GM19023 (cell line): Measurements from ENCODE around the gene UTS2R.
"Not testable (repeated sequence)": the region's sequence is repeated elsewhere in the genome, so short reads cannot be mapped to it uniquely, and the experiment has no call there.

Experiments used
- ATAC-seq: cut with Tn5 transposase; IDR thresholded peaks from one replicate; pipeline ENCODE4 v1.9.1; 2021; ENCODE audit warnings: mild to moderate bottlenecking, moderate library complexity; ENCODE audit not compliant: unreplicated experiment

Gene UTS2R

DNA sequence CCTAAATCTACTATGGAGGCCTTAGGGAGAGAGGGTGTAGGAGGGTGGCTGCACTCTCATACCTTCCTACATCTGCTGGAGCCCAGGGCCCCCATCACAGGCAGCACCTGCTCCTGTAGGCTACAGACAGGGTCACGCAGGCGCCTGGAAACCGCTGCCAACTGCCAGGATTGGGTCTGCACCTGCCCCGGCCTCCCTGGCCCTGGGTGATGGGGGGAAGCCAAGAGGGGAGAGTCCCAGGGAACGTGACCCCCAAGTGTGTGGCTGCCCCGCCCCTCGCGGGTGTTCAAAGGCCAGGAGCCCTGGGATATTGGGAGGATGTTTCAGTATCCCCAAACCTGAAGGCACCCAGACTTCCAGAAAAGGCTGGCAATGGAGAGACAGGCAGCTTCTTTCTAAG is 18.1 kb upstream of the UTS2R start:
- no peak for ATAC-seq

- no peak for ATAC-seq
Observed at GRCh38 chr17:82354804-82355308, 16.7 kb upstream of the UTS2R start.

GRCh38 chr17:82355770-82356427 is 15.7 kb upstream of the UTS2R start:
- ATAC-seq, result no peak

- ATAC-seq, result no peak
Observed at GRCh38 chr17:82356845-82357355, 14.7 kb upstream of the UTS2R start.

GRCh38 chr17:82357394-82357793 is 14.2 kb upstream of the UTS2R start:
- no peak for ATAC-seq

DNA sequence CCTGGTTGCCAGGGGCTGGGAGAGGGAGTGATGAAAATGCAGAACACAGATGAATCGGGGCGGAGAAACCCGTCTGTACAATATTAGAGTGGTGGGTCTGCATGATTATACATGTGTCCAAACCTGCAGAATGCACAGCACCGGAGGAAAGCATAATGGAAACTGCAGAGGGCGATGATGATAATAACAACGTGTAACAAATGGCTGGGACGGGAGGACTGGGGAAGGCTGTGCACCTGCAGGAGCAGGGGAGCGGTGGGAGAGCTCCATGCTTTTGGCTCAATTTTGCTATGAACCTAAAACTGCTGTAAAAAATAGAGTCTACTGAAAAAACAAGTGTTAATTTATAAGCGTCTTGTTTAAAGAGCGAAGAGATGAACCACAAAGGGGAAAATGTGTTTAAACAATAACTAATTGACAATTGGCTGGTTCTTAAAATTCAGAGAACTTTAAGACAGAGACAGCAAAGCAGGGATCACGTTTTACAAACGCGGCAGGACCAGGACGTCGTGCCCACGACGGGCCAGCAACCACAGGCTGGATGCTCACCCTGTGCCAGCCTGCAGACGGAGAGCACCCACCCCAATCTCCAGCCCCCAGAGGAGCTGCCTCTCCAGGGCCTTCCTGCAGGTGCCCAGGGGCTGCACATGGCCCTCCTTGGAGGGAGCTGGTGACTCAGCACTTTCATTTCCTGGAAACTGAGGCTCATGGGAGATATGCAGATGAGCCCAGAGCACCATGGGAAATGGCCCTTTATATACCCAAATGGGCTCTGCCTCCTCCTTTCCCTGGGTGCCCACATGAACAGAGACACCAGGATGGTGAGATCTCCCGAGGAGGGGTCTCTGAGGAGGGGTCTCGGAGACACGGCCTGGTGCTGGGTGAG is 12.9 kb upstream of the UTS2R start, which contains the start of gene TEX19:
TSS of gene TEX19 (plus strand) at position 783 of the 886 bp plus-strand sequence. CDS start 2,904 bp downstream, outside the sequence.
- no peak for ATAC-seq

DNA sequence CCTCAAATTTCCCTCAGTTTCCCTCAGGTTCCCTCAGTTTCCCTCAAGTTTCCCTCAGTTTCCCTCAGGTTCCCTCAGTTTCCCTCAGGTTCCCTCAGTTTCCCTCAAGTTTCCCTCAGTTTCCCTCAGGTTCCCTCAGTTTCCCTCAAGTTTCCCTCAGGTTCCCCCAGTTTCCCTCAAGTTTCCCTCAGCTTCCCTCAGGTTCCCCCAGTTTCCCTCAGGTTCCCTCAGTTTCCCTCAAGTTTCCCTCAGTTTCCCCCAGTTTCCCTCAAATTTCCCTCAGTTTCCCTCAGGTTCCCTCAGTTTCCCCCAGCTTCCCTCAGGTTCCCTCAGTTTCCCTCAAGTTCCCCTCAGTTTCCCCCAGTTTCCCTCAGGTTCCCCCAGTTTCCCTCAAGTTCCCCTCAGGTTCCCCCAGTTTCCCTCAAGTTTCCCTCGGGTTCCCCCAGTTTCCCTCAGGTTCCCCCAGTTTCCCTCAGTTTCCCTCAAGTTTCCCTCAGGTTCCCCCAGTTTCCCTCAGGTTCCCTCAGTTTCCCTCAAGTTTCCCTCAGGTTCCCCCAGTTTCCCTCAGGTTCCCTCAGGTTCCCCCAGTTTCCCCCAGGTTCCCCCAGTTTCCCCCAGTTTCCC is 12.0 kb upstream of the UTS2R start:
- not testable (repeated sequence) for ATAC-seq

- ATAC-seq, result no peak
Observed at GRCh38 chr17:82361885-82362633, 9.5 kb upstream of the UTS2R start.

GRCh38 chr17:82365606-82366295 is 5.8 kb upstream of the UTS2R start:
- no peak for ATAC-seq

DNA sequence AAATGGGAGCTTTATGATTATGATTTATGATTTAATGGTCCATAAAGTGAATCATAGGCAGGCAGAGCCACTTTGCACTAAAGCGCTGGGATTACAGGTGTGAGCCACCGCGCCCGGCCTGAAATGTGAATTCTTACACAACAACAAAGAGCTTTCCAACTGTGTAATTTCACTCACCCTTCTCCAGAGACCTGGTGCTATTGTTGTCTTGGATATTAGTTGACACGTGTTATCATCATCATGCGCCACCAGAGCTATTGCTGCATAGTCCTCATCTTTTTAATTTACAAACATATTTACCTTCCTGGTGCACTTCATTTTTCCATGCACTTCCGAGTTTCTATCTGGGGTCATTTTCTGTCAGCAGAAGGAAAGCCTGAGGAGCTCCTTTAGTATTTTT is 4.8 kb upstream of the UTS2R start:
- ATAC-seq, result no peak

GRCh38 chr17:82367724-82368524 is 3.6 kb upstream of the UTS2R start:
- ATAC-seq, result no peak

DNA sequence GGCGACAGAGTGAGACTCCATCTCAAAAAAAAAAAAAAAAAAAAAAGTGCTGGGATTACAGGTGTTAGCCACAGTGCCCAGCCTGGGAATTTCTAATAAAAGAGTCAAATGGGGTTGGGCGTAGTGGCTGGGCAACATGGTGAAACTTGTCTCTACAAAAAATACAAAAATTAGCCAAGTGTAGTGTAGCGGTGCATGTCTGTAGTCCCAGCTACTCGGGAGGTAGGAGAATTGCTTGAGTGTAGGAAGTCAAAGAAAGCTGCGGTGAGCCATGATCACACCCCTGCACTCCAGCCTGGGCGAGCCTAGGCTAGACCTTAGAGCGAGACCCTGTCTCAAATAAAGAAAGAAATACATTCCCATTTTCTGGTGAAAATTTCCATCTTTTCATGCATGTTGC is 2.4 kb upstream of the UTS2R start:
- no peak for ATAC-seq

GRCh38 chr17:82370471-82371332 is 863 bp upstream of the UTS2R start:
- no peak for ATAC-seq

DNA sequence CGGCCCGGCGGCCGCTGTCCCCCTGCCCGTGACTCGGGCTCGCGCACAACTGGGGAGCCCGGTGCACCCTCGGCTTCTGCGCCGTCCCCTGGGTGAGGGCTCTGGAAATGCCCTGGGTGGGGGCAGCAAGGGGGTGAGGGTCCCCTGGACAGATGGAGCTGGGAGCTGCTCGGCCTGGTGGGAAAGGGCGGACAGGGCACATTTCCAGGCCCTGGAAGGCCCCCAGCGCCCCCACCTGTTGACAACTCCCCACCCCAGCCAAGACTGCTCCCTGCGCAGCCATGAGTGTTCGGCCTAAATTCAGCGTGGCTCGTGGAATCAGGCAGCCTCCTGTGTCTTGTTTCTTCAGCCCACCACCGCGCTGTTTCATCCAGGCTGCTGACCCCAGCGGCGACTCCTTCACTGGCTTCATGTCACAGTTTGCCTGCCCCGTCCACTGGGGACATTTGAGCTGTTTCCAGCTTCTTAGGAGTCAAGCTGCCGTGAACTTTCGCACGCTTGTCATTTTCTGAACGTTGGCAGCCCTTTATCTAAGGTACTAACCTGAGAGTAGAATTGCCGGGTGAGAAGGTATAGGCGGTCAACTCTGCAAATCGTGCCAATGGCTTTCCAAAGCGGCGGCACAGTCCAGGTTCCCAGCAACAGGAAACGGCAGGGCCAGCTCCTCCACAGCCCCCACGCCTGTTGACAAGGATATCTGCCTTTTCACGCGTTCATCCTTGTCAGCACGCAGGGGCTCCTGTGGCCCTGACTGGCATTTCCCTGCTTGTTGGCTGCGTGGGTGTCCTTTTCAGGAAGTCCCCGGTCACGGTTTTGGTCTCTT is 895 bp downstream of the UTS2R start:
- no peak for ATAC-seq

- ATAC-seq, result not testable (repeated sequence)
Observed at GRCh38 chr17:82373072-82373452, 1.5 kb downstream of the UTS2R start.

DNA sequence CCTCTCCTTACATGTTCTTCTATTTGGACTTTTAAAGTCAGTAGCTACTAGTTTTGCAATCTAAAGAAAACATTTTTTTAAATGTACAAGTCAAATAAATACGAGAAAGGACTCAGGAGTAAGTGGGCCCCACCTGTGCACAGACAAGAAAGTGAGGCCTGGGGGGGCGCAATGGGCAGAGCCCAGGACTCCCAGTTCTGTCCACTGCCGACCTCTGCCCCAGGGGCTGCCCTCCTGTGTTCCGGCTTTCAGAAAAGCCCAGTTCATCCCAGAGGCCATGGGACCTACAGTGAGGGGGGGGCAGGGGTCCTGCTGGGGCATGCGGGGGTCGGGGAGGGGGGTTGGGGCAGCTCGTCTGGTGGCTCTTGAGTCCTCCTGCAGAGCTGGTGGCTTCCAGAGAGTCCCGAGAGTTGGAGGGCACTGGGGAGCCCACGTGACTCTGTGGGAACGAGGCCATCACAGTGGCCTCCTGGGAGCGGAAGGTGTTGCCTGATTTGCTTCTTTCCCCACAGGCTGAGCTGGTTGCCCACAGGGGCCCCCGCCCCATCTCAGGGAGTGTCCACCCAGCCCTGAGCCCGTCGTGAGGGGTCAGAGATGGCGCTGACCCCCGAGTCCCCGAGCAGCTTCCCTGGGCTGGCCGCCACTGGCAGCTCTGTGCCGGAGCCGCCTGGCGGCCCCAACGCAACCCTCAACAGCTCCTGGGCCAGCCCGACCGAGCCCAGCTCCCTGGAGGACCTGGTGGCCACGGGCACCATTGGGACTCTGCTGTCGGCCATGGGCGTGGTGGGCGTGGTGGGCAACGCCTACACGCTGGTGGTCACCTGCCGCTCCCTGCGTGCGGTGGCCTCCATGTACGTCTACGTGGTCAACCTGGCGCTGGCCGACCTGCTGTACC is 2.4 kb downstream of the UTS2R start:
- ATAC-seq, result no peak
